HG03108 (cell line): ENCODE results near the gene TOMM6.

Experiments
- ATAC-seq: cut with Tn5 transposase; IDR thresholded peaks from one replicate; pipeline ENCODE4 v1.9.1; 2021; ENCODE audit warnings: moderate library complexity; ENCODE audit not compliant: unreplicated experiment

The TOMM6 gene

DNA sequence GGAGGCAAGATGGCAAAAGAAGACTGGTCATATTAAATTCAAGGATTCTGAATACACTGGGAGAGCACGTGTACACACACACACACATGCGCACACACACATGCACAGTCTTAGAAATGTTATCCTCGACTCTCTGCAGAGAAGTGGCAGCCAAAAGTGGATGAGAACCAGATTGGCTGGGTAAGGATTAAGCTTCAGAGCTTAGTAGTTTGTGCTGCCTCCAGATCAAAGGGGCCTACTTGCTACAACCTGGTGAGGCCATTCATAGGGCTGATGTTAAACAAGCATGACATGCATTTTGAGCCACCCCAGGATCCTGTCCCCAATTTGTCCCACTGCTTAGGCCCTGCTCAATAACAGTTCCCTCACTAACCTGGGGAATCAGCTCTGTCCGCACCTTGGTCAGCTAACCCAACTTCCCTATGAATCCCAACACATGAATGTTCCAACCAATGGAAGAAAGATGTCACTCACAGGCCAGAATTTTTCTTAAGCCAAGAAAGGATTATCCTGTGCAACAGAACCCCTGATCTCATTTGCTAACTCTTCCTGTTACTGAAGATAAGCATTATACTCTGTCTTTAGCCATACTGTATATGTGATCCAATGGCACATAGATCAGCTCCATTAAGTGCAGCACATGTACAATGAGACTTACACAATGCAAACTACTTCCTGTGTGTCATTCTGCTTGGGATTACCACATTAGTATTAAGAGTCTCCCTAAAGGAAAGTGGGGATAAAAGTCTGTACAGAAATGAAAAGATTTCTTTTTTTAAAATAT lies 31.0 kb downstream of the TOMM6 start:
- no peak for ATAC-seq

DNA sequence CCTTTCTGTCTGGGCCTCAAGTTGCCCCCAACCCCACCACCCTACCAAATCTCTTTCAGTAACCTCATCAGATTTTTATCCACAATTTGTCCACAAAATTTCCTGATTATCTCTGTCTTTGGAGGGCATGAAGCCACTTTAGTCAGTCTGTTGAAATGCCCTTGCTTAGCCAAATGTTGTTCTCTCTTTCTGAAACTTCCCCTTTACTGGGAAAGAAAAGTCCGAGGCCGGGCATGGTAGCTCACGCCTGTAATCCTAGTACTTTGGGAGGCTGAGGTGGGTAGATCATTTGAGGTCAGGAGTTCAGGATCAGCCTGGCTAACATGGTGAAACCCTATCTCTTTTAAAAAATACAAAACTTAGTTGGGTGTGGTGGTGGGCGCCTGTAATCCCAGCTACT lies 33.8 kb downstream of the TOMM6 start:
- no peak for ATAC-seq

DNA sequence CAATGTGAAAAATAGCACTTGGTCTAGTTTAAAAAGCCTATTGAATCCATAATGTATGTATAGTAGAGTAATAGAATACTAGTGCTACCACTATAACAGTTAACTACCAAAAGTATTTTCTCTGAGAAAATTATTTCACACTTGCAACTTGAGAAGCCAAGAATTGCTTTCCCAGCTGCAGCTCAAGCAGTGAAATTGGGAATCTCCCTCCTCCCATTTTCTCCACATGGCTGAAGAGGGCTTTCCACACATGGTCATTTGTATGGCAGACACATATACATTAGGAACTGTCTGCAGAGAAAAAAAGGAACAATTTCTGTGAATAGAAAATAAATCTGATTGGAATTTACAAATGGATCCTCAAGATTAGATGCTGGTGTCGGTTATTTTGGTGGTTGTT lies 34.5 kb downstream of the TOMM6 start:
- ATAC-seq = no peak

DNA sequence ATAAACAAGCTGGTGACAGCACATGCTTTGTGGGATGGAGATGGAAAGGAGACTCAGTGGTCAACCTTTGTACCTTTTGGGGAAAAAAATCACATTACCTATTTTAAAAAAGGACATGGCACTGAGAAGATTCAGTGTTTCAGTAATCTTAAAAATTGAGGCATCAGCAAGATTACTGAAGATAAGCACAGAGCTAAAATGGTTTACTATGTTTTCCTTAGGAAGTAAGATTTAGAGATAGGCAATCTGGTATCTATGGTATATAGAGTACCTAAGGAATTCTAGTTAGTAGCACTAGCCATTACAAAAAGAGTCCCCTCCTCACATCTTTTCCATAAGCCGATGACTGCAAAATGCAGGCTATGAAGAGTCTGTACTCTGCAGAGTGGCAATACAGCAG lies 35.7 kb downstream of the TOMM6 start:
- no peak for ATAC-seq

DNA sequence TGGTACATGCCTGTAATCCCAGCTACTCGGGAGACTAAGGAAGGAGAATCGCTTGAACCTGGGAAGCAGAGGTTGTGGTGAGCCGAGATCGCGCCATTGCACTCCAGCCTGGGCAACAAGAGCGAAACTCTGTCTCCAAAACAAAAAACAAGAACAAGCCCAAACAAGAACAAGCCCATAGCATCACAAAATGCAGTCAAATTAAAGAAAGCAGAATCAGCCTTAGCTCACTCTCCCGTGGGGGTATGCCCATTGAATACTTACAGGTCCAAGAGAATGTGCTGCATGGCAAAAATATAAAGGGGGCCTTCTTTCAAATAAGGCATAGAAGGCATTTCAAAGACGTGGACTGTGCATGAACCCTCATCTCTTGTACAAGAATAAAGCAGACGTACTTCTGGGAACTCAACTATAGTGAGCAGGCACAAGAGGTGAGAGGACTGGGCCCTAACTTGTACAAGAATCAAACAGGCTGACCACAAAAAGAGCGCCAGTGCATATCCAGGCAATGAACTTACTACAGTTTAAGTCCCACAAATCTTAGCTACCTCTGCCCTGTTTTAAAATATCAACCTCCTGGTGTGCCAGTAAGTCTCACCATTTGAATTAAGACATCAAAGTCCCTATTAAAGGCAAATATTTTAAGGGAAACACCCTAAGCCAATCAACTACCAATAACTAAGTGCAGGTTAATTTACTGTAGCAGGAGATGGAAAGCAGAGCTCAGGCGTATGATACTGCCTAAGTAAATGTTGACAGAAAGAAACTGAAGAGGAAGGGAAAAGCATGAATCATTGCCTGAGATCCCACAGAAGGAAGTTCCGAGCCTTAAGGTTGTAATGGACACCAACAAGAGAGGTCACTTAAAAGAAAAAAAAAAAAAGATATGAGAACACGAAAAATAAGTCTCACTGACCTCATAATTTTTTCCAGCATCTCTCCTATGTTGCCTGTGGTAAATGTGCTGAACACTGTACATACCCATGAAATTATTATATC lies 37.4 kb downstream of the TOMM6 start:
- ATAC-seq = no peak

DNA sequence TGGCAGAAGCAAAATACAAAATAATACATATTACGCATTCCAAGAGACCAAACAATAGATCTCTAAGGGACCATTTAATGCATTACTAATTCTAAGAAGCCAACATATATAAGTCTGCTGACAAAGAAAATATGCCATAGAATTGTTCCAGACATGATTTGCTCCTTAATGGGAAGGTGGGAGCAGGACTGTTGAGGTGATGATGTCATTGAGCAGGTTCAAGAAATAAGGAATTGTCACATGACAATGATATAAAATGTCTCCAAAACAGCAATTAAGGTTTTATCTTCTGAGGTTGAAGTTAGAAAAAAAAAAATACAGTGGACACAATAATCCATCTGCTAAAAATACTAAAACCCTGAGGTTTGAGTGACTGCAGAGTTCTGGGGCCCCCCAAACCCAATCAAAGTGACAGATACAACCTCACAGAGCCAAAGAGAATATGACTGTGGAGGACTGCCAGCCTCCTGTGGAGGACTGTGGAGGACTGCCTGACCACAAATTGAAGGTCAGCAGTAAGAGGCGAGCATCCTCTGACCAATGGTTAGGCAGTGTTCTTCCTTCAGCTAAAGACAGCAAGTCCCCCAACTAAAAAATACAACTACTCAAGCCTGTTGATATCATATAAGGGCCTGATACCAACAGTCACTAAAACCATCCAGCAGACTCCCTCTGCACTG lies 39.0 kb downstream of the TOMM6 start:
- ATAC-seq = no peak

DNA sequence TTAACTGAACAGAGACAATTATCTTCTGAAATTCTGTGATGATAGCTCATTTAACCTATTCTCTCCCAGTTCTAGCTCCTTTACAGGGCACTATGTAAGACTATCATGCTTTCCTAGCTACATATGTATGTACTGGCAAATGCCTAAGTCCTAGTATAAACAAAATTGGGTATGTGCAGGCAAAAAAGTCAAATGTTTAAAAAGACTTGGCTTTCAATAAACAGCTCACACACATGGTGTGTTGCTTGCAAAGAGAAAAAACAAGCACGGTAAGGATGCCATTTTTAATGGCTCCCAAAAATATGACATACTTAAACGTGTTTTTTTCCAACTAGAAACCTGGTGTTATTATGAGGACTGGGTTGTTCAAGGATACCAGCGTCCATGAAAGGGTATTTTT lies 44.8 kb downstream of the TOMM6 start:
- no peak for ATAC-seq

DNA sequence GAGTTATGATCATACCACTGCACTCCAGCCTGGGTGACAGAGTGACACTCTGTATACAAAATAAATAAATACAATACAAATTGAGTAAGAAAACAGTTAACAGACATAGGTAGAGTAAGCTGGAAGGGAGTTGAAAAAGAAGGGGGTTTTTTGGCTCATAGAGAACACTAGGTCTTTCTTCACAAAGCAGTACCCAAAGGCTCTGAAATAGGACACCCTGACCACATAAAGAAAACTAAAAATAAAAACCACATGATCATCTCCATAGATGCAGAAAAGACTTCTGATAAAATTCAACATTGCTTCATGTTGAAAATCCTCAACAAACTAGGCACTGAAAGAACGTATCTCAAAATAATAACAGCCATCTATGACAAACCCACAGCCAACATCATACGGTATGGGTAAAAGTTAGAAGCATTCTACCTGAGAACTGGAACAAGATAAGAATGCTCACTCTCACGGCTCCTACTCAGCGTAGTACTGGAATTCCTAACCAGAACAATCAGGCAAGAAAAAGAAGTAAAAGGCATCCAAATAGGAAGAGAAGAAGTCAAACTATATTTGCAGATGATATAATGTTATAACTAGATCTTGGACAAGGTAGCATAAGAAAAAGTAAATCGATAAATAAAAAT lies 48.6 kb downstream of the TOMM6 start:
- ATAC-seq = no peak

DNA sequence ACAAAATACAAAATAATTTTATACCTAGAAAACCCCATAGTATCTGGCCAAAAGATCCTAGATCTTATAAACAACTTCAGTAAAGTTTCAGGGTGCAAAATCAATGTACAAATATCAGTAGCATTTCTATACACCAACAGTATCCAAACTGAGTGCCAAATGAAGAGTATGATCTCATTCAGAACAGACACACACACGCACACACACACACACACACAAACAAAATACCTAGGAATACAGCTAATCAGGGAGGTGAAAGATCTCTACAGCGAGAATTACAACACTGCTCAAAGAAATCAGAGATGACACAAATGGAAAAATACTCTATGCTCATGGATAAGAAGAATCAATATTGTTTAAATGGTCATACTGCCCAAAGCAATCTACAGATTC lies 49.2 kb downstream of the TOMM6 start:
- no peak for ATAC-seq
